Measurements from ENCODE around the gene PDE4D.

The PDE4D gene

GRCh38 chr5:59208474-59208873 lies 685.1 kb downstream of the PDE4D start:
- DNase-seq (ENCODE audit: low read depth), result no peak
- H3K4me3 ChIP-seq (ENCODE audit: low read length), result no peak overlapping the region
- TF ChIP-seq, protein P1, sequence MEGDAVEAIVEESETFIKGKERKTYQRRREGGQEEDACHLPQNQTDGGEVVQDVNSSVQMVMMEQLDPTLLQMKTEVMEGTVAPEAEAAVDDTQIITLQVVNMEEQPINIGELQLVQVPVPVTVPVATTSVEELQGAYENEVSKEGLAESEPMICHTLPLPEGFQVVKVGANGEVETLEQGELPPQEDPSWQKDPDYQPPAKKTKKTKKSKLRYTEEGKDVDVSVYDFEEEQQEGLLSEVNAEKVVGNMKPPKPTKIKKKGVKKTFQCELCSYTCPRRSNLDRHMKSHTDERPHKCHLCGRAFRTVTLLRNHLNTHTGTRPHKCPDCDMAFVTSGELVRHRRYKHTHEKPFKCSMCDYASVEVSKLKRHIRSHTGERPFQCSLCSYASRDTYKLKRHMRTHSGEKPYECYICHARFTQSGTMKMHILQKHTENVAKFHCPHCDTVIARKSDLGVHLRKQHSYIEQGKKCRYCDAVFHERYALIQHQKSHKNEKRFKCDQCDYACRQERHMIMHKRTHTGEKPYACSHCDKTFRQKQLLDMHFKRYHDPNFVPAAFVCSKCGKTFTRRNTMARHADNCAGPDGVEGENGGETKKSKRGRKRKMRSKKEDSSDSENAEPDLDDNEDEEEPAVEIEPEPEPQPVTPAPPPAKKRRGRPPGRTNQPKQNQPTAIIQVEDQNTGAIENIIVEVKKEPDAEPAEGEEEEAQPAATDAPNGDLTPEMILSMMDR (conservative IDR thresholded peaks at IDR 0.05; ENCODE audit: low read length), result no peak

DNA sequence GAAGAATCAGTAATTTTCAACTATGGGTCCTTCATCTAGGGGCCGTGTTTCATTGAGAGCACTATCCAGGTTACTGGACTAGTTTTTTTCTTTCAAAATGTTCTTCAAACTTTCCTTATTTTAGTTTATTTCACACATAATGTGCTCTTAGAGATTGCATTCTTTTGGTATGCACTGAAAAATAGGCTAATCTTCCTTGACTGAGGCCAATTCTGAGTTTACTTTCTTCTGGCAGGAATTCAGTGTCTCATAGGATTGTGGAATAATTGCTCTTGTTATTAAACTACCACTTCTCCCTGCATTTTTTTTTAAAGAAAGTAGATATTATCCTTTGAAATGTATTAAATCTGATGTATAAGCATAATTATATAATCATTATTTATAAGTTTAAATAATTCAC lies 686.1 kb downstream of the PDE4D start:
- TF ChIP-seq, protein P1 (conservative IDR thresholded peaks at IDR 0.05; ENCODE audit: low read length), result no peak
- H3K4me3 ChIP-seq (ENCODE audit: low read length), result no peak overlapping the region
- no peak for DNase-seq (ENCODE audit: low read depth)

DNA sequence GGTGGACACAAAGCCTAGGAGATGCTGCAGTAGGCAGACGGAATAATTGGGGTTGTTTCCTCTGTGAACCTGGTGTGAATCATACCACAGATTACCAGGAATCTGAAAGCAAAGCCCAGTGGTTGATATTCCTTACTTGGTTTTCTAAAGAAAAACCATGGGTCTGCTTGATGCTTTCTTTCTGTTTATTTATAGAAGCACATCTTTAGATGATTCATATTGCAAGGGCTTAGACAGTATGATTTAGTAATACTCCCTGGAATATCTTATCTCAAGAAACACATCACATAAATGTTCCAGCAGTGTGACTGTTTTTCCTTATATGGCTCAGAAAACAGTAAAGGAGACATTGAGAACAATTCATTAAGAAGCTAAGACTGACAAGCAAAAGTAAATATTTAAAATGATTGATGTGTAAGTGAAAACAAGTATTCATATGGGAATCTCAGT lies 687.4 kb downstream of the PDE4D start:
- TF ChIP-seq, protein P1 (conservative IDR thresholded peaks at IDR 0.05; ENCODE audit: low read length), result no peak
- no peak overlapping the region for H3K4me3 ChIP-seq (ENCODE audit: low read length)
- DNase-seq (ENCODE audit: low read depth), result no peak

- TF ChIP-seq, protein P1 (conservative IDR thresholded peaks at IDR 0.05; ENCODE audit: low read length), result no peak
- H3K4me3 ChIP-seq (ENCODE audit: low read length), result no peak overlapping the region
- DNase-seq (ENCODE audit: low read depth), result no peak
These were observed 689.2 kb downstream of the PDE4D start for GRCh38 chr5:59204114-59204897.

DNA sequence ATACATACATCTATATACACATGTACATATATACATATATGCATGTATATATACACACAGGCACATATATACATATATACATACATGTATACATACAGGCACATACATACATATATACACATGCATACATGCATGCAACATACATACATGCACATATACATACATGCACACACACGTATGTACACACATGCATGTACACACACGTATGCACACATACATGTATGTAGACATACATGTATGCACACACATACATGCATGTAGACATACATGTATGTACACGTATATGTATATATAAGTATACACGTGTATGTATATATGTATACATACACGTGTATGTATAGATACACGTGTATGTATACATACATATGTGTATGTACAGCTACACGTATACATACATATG lies 693.7 kb downstream of the PDE4D start:
- TF ChIP-seq, protein P1 (conservative IDR thresholded peaks at IDR 0.05; ENCODE audit: low read length), result no peak
- DNase-seq (ENCODE audit: low read depth), result no peak
- no peak overlapping the region for H3K4me3 ChIP-seq (ENCODE audit: low read length)

- no peak for DNase-seq (ENCODE audit: low read depth)
- TF ChIP-seq, protein P1 (conservative IDR thresholded peaks at IDR 0.05; ENCODE audit: low read length), result no peak
- H3K4me3 ChIP-seq (ENCODE audit: low read length), result no peak overlapping the region
These were observed 694.7 kb downstream of the PDE4D start for GRCh38 chr5:59198832-59199231.

GRCh38 chr5:59198365-59198764 lies 695.2 kb downstream of the PDE4D start:
- DNase-seq (ENCODE audit: low read depth), result no peak
- TF ChIP-seq, protein P1 (conservative IDR thresholded peaks at IDR 0.05; ENCODE audit: low read length), result no peak
- H3K4me3 ChIP-seq (ENCODE audit: low read length), result no peak overlapping the region

Measured in AG10803 (cell line).